Activated CD4-positive, CD25-positive, alpha-beta regulatory T cell treated with anti-CD3 and anti-CD28 coated beads, Interleukin-2, amount 50 U/mL, for 72 hours (primary cell): ENCODE measurements around the gene ABCA5.

Source experiments
- DNase-seq: peaks from one replicate; pipeline ENCODE4 v3.0.0; 2021

Gene ABCA5

DNA sequence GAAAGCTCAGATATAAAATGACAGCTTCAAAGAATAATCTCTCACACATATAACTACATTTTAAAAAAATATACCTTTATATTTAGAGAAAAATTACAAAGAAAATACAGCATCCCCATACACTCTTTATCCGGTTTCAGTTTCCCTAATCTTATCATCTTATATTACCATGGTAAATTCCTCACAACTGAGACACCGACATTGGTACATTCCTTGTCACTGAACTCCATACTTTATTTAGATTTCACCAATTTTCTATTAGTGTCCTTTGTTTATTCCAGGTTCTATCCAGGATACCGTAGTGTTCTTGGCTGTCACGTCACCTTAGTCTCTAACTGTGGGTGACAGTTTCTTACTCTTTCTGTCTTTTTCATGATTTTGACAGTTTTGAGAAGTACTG, 76.3 kb downstream of the ABCA5 start:
- DNase-seq = no peak

DNA sequence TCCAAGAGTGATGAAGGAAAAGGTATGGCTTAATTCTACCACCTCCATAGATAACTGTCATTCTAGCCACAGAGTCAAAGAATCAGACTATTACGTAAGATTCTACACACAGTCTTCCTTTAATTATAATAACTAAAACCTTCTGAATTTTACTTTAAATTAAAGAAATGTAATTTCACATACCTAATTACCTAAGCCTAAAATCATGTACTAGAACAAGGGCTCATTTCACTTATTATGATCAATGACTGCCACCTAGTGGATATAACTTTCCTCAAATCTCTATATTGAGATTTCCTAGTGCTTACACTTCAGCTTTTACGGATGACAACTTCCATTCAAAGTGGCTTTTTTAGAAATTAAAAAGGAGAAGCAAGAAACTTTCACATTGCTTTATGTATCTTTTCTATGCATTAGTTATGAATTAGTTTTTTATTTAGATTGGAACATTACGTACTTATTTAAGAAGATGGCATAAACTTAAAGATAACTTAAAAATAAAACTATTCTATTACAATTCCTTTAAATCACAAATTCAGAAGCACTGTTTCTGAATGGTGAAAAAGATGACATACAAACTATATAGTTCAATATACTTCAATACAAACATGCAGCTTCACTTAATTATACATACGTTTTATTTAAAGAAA, 80.1 kb downstream of the ABCA5 start:
- no peak for DNase-seq

DNA sequence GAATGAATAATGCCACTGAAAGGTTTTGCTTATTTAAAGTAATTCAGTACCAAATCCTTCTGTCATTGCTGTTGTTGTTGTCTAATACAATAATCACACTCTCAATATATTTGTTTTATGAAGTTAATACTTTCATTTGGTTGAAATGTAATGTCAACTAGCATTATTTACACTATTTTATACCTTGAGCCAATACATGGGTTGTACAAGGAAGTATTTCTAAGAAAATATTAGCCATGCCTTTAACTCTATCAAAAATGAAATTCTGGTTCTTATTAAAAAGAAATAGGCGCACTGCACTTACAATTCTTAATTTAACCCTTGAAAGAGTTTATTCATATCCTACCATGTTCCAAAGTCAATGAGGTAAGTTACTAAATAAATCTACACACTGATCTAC, 80.7 kb downstream of the ABCA5 start:
- no peak for DNase-seq

DNA sequence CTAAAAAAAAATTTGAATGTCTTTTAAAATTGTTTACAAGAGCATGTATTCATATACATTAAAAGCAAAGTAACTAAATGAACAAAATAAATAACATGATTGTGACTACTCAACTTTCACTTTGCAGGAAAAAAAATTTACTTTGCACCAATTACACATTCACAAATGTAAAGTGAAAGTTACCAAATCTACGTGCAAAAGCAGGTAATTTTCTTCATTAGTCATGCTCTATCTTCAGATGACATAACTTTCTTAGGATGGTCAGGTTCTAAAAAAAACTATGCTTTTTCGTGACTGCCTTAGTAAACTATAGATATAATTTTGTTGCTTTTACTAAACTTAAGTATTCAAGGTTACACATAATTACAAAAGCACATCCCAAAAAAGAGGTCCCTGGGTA, 81.3 kb downstream of the ABCA5 start:
- no peak for DNase-seq

DNA sequence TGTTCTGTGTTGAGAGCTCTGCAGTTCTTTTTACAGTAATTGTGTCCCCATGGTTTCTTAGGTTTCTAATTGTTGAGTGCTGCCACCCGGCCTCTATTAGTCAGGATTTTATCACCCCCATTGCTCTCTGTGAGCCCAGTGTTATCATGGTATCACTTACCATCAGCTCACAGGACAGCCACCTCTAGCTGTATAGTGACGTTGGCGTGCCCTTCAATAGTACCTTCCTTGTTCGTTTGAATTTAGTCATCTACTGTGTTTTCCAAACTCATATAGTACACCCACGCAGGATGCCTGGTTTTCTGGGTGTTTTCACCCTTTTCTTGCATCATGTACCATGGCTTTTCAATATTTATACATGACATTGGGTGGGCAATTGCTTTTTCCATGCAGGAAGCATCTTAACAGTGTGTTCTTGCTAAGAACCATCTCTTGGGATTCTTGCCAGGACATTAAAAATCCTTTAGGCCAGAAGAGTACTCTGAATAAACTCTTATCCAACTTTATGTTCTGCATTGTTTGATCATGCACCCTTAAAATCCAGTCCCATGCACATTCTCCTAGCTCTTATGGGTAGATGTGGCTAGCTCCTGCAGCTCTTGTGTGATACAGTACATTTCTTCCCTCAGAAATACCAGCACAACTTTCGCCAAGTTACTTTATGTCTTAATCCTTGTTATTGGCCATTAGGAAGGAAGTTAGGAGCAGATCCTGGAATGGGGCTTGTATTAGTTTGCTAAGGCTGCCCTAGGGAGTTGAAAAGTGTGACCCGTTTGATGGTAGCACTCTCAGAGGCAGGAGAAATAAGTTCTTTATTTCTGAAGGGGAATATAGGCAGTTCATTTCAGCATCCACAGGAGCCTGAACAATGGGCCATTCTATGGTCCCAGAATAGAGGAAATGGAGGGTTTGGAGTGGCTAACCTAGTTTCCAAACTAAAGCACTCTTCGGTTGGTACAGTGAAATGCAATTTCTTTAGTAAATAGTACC, 87.0 kb downstream of the ABCA5 start:
- no peak for DNase-seq

DNA sequence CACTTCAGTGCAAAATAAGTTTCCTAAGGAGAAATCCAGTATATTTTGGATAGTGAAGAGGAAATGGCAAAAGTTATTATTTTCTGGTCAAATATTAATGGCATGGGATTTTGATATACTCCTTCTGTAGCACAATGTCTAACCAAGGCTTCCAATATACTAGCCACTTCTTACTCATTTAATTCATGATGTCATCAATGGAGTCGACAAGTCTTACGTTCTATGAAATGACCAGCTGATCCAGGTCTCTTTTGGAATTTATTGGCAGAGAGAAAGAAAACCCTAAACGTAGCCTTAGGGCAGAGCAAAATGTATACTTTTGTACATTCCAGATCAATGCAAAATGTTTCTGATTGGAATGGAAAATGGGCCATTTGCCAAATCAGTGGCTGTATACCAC, 90.0 kb downstream of the ABCA5 start:
- DNase-seq = no peak

DNA sequence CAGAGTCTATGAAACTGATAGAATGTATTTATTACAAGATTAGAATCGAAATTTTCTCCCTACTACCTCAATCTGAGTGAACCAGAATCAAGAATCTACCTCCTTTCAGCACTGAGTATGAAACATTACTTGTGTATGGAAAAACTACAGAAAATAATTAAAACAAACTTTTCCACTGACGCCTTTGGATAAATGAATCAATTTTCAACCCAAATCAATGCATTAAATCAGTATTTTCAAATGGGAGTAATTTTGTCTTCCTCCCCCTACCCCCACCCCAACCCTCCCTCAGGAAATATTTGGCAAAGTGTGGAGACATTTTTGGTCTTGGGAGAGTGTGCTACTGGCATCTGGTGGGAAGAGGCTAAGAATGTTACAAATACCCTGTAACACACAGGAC, 90.5 kb downstream of the ABCA5 start:
- DNase-seq = no peak

DNA sequence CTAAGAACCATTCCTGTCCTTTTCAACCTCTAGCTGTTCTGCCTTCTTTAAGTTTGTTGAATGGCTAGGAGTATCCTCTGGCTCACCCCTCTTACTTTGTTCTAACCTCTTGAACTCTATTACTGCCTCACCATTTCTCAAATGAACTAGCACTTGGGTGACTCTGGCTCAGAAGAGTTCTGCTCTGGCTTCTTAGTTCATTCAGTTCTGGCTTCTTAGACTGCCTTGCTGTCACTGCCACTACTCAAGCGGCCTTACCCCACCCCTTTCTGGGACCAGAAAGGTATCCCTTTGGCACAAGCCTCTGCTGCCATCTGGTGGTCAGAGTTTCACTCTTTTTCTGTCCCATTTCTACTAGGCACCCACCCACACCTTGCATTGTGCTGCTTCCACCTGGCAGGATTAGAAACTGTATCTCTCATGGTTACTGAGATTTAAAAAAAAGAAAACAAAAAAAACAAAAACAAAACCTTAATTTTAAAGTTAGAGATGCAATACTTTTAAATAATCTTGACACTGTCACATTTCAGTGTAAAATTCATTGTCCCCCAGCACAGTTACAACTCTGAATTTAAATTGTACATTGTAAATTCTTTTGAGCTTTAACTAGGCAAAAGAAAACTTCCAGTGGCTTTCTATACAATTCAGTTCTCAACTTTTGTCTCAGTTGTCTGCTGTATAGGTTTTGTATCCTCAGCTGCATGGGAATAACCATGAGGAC, 91.4 kb downstream of the ABCA5 start:
- peak; percentile 47 for DNase-seq

DNA sequence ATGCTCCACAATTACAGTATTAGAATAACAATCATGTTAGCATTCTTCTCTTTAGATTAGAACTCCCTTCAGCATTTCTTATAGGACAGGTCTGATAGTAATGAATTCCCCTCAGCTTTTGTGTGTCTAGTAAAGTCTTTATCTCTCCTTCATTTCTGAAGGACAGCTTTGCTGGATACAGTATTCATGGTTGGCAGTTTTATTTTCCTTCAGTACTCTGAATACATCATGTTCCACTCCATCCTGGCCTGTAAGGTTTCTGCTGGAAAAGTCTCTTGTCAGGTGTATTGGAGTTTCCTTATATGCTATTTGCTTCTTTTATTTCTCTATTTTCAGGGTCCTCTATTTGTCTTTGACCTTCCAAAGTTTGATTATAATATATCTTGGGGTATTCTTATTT, 94.3 kb downstream of the ABCA5 start:
- DNase-seq = no peak

DNA sequence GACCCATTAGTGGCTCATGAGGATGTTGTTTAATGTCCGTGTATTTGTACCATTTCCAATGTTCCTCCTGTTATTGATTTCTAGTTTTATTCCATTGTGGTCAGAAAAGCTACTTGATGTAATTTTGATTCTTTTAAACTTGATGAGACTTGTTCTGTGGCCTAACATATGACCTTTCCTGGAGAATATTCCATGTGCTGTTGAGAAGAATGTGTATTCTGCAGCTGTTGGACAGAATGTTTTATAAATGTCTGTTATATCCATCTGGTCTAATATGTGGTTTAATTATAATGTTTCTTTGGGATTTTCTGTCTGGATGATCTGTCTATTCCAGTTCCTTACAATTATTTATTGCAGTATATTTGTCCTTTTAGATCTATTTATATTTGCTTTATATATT, 95.4 kb downstream of the ABCA5 start:
- DNase-seq = no peak

DNA sequence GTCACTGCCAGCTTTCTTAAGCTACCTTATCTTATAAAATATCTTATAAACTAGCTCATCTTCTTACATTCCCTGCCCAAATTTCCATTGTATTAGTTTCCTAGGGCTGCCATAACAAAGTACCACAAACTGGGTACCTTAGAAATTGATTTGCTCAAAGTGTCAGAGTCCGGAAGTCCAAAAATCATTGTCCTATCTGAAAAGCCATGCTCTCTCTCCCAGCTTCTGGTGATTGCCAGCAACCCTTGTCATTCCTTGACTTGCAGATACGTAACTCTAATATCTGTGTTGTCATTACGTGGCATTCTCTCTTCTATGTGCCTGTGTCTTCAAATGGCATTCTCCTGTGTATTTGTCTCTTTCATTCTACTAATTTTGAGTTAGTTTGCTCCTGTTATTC, 96.0 kb downstream of the ABCA5 start:
- DNase-seq = no peak

DNA sequence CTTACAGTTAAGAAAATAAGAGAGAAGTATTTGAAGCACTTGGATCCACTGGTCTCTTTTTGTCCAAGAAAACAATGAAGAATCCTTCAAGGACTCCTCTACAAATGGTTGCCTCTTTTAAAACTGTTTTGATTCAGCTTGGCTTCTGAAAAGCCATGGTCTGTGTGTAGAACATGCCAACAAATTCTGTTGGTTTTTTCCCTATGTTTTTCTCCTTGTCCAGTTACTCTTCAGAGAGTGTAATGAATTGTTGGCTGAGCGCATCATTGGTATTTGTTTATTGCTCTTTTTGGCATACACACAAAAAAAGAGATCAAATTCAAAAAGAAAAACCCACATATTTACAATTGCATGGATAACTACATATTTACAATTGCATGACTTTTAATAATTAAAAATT, 98.4 kb downstream of the ABCA5 start, which contains the start of gene ABCA10:
Gene ABCA10 (minus strand): TSS at position 249 of the 400 bp plus-strand sequence. CDS start 3,466 bp downstream, outside the sequence.
- no peak for DNase-seq

DNA sequence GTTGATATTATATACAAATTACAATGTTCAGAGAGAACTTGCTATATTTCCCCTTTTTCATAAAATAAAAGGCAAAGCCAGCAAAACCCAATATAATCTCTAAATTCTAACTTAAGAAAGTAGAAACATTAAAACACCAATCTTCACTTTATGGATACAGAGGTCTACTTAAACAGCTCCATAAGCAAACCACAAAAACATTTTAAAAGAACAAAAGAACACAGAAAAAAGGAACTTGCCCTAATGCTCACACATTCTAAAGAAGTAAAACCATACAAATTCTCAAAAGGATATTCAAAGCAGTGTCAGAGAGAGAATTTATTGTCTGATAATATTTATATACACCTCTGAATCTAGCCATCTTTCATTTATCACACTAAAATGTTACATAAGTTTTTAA, 98.9 kb downstream of the ABCA5 start:
- no peak for DNase-seq

DNA sequence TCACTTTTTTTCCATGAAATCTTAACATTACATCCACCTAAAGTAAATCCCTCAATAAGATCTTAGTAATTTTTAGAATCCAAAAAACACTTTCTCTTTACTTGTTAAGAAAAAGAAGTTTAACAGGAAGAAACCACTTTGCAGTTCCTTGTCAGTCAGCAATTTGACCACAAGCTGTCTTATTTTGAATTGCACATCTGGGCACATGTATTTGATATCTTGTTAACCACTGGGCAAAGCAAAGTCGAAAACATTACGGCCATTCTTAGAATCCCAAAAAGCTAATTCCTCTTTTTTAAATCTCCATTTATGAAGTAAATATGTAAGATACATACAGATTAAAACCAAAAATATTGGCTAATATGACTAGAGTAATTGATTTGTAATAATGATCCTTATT, 99.4 kb downstream of the ABCA5 start:
- no peak for DNase-seq

DNA sequence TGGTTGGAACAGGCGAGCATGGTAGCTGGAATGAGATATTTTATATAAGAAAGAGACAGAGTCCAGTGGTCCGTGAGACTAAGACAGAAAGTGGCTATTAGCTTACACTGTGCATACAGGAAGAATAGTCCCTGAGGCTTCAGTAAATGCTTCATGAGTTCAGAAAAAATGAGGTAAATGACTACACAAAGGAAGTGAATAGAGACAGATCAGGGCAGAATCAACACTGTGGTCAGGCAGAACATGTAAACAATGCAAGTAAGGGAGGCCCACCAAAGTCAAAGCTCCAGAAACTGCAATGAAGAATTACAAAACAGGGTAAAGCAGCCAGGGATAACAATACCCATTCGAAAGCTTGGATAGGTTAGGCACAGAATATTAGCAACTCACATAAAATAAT, 103.1 kb downstream of the ABCA5 start:
- DNase-seq = no peak

DNA sequence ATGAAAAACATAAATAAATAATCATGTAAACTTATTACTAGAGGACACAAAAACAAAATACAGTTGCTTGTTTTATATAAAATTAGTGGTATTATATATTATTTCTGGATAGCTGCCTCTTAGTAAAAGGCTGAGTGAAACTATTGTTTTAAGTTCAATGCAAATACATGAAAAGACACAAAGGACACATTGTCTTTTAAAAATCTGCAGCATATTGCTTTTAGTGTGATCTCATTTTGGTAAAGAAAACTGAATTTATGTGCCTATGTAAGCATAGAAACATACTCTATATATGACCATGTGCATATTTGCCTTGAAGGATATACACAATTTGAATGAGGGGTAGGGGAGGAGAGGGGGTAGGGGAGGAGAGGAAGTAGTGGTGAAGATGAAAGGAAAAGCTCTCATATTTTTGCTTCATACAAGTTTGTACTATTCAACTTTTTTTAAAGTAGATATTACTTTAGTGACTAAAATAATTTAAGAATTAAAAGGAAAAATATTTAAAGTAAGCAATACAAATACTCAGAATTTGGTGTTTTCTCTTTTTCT, 104.2 kb downstream of the ABCA5 start:
- DNase-seq = no peak

DNA sequence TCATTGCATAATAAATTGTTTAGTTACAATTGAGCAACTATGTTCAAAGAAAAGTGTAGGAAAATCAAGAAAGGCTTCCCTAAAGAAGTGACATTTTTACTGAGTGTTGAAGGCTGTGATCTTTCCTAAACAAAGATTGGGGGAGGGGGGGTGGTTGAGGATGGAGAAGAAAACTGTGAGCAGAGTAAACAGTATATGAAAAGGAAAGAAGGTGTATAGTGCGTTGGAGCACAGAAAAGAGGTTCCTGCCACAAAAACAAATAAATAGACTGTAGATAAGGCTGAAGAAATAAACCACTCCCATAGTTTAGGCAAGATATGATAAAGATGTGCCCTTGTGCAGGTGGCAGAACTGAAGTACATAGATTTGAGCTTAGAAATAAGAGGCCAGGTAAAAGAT, 106.8 kb downstream of the ABCA5 start:
- no peak for DNase-seq

DNA sequence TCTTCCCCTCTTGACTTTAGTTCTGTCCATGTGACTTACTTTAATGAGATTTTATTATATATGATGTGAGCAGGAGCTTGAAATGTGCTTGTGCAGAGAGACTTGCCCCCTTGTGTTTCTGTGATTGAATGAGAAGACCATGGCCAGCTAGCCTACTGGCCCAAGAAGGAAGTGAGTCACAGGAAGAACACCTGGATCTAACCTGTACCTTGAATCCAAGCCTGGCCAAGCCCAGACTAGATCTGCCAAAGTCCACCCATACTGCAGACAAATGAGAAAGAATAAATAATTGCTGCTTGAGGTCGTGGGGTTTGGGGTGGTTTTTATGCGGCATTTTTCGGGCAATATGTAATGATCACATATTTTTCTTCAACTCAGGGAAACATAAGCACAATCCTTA, 107.9 kb downstream of the ABCA5 start:
- no peak for DNase-seq

DNA sequence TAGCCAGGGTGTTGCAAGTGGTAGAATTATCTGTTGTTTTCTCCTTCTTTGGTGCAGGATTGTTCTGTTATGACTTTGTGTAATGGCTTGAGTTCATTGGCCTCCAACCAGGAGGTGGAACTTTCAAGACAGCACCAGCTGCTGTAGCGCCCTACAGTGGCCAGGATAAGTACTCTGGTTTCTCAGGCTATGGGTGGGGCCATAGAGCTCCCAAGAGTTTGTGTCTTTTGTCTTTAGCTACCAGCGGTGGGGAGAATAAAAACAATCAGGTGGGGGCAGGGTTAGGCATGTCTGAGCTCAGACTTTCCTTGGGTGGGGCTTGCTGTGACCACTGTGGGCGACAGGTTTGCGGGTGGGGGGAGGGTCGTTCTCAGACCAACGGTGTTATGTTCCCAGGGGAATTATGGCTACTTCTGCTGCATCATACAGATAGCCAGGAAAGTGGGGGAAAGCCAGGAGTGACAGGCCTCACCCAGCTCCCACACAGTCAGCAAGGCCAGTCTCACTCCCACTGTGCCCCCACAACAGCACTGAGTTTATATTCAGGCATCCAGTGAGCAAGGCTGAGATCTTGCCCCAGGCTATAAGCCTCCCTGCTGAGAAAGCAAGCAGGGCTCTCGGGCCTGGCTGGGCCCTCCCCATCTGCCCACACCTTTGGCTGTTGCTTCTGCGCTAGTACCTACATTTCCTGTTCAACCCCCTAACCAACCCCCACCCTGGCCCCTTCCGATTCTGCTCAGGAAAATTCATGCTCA, 113.7 kb downstream of the ABCA5 start:
- no peak for DNase-seq

DNA sequence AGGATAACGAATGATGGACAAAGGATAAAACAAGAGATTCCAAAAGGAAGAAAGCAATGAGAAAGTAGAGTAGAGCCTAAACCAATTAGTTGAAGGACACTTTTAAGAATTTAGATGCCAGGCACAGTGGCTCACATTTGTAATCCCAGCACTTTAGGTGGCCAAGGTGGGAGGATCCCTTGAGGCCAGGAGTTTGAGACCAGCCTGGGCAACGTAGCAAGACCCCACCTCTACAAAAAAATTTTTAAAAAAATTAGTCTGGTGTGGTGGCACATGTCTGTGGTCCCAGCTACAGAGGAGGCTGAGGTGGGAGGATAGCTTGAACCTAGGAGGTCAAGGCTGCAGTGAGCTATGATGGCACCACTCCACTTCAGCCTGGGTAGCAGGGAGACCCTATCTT, 118.3 kb downstream of the ABCA5 start:
- DNase-seq = no peak

DNA sequence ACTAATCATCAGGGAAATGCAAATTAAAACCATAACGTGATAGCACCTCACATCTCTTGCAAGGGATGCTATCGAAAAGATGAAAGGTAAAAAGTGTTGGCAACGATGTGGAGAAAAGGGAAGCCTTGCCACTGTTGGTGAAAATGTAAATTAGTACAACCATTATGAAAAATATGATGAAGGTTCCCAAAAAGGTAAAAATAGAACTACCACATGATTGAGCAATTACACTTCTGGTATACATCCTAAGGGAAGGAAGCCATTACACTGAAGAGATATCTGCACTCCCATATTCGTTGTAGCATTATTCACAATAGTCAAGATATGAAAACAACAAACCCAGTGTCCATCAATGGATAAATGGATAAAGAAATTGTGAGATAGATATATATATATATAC, 119.8 kb downstream of the ABCA5 start:
- no peak for DNase-seq

DNA sequence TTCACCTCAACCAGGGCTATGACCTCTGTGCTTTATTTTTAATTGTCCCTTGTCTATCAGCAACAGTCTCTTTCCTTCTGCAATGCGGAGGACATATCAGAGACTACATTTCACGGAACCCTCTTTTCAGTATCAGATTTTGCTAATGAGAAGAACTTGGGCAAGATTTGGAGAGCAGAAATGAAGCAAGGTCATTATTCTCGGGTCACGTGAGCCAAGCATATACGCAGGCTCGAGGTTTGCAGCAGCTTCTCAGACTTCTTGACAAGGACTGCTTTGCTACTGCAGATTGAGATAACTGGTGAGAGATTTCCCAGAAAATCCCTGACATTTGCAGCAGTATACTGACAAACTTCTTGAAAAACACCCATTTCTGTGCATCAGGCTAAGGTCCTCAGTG, 128.7 kb downstream of the ABCA5 start:
- no peak for DNase-seq
